NT2/D1 (cell line): ENCODE results near the gene MST1.
"Not testable (repeated sequence)": the region's sequence is repeated elsewhere in the genome, so short reads cannot be mapped to it uniquely, and the experiment has no call there.

Experiments
- DNase-seq: peaks from one replicate; pipeline ENCODE4 v3.0.0-alpha.2; 2011; ENCODE audit warnings: low read depth, low spot score
- H3K27me3 ChIP-seq: 2 replicates; pipeline ENCODE4 v1.6.0; 2011; ENCODE audit warnings: mild to moderate bottlenecking; ENCODE audit not compliant: insufficient read length, insufficient read depth
- H3K36me3 ChIP-seq: 2 replicates; pipeline ENCODE4 v1.6.1; 2011; ENCODE audit warnings: mild to moderate bottlenecking, low read length, mixed read lengths; ENCODE audit not compliant: insufficient read depth, insufficient read length
- H3K4me1 ChIP-seq: 2 replicates; pipeline ENCODE4 v1.5.1; 2011; ENCODE audit not compliant: insufficient read depth, insufficient read length
- H3K4me3 ChIP-seq: 2 replicates; pipeline ENCODE4 v1.5.1; 2011; ENCODE audit warnings: low read depth; ENCODE audit not compliant: insufficient read length
- H3K9ac ChIP-seq: 2 replicates; pipeline ENCODE4 v1.6.0; 2011; ENCODE audit warnings: low read depth; ENCODE audit not compliant: insufficient read length
- H3K9me3 ChIP-seq: 2 replicates; pipeline ENCODE4 v1.5.1; 2011; ENCODE audit warnings: mild to moderate bottlenecking, low read length; ENCODE audit not compliant: insufficient read depth
- SUZ12 ChIP-seq: IDR thresholded peaks from 2 replicates; pipeline ENCODE4 v1.6.1; 2011; ENCODE audit not compliant: insufficient read length, insufficient read depth; ENCODE audit errors: extremely low read depth
- YY1 ChIP-seq: IDR thresholded peaks from 2 replicates; pipeline ENCODE4 v1.6.1; 2011; ENCODE audit not compliant: insufficient read length, insufficient read depth
- ZNF274 ChIP-seq: IDR thresholded peaks from 2 replicates; pipeline ENCODE4 v1.6.1; 2011; ENCODE audit warnings: mild to moderate bottlenecking, low read depth, low read length

MST1 gene

GRCh38 chr3:49685846-49686245, 3.4 kb downstream of the MST1 start:
- not testable (repeated sequence) for H3K4me1 ChIP-seq, H3K9me3 ChIP-seq, DNase-seq, H3K4me3 ChIP-seq, H3K27me3 ChIP-seq
- peaks cover 41% of the 10 kb centered on the region for H3K36me3 ChIP-seq
- H3K9ac ChIP-seq: peak overlapping the region; percentile 21

GRCh38 chr3:49685103-49685502, 4.2 kb downstream of the MST1 start:
- not testable (repeated sequence) for H3K4me3 ChIP-seq, H3K27me3 ChIP-seq, H3K9me3 ChIP-seq, H3K4me1 ChIP-seq, DNase-seq, H3K9ac ChIP-seq
- peaks cover 48% of the 10 kb centered on the region for H3K36me3 ChIP-seq

GRCh38 chr3:49684453-49684852, 4.8 kb downstream of the MST1 start:
- not testable (repeated sequence) for H3K9me3 ChIP-seq
- H3K36me3 ChIP-seq: peaks cover 55% of the 10 kb centered on the region

GRCh38 chr3:49683162-49683561, 6.1 kb downstream of the MST1 start:
- peaks cover 68% of the 10 kb centered on the region for H3K36me3 ChIP-seq
- TF ChIP-seq SUZ12 (no peak), ZNF274 (no peak), YY1 (no peak)
- DNase-seq: no peak
- peaks cover 3% of the 10 kb centered on the region for H3K4me1 ChIP-seq
- no peak overlapping the region for H3K9ac ChIP-seq
- no peak overlapping the region for H3K4me3 ChIP-seq
- no peaks in the 10 kb centered on the region for H3K27me3 ChIP-seq
- no peaks in the 10 kb centered on the region for H3K9me3 ChIP-seq

More at GRCh38 chr3:49684453-49684852, 4.8 kb downstream of the MST1 start:
- not testable (repeated sequence) for H3K9ac ChIP-seq, H3K4me1 ChIP-seq, DNase-seq, H3K27me3 ChIP-seq, H3K4me3 ChIP-seq

- no peaks in the 10 kb centered on the region for H3K9me3 ChIP-seq
- no peak overlapping the region for H3K4me3 ChIP-seq
- H3K36me3 ChIP-seq: peaks cover 84% of the 10 kb centered on the region
- H3K27me3 ChIP-seq: no peaks in the 10 kb centered on the region
- H3K4me1 ChIP-seq: peaks cover 3% of the 10 kb centered on the region
- no peak overlapping the region for H3K9ac ChIP-seq
- TF ChIP-seq YY1 (no peak), ZNF274 (no peak), SUZ12 (no peak)
- DNase-seq: no peak
Measured at GRCh38 chr3:49681543-49681942, 7.7 kb downstream of the MST1 start.

- Histone ChIP-seq H3K36me3 (peaks cover 87% of the 10 kb centered on the region), H3K4me3 (no peak overlapping the region), H3K4me1 (peaks cover 3% of the 10 kb centered on the region), H3K27me3 (no peaks in the 10 kb centered on the region), H3K9me3 (no peaks in the 10 kb centered on the region), H3K9ac (no peak overlapping the region)
- no peak for DNase-seq
- no peak for TF ChIP-seq SUZ12
- no peak for TF ChIP-seq YY1
- TF ChIP-seq ZNF274: no peak
Measured at GRCh38 chr3:49681232-49681522, 8.1 kb downstream of the MST1 start.

- H3K4me3 ChIP-seq: no peak overlapping the region
- peaks cover 93% of the 10 kb centered on the region for H3K36me3 ChIP-seq
- no peak for TF ChIP-seq YY1
- no peak for TF ChIP-seq SUZ12
- no peak for TF ChIP-seq ZNF274
- H3K27me3 ChIP-seq: no peaks in the 10 kb centered on the region
- peaks cover 3% of the 10 kb centered on the region for H3K4me1 ChIP-seq
- no peak overlapping the region for H3K9ac ChIP-seq
- H3K9me3 ChIP-seq: no peaks in the 10 kb centered on the region
- no peak for DNase-seq
Measured at GRCh38 chr3:49680493-49681231, 8.6 kb downstream of the MST1 start.

- TF ChIP-seq ZNF274 (no peak), SUZ12 (no peak), YY1 (no peak)
- Histone ChIP-seq H3K9me3 (no peaks in the 10 kb centered on the region), H3K27me3 (no peaks in the 10 kb centered on the region), H3K4me3 (no peak overlapping the region), H3K36me3 (peaks cover 61% of the 10 kb centered on the region), H3K9ac (no peak overlapping the region), H3K4me1 (peaks cover 9% of the 10 kb centered on the region)
- DNase-seq: no peak
Measured at GRCh38 chr3:49675912-49676311, 13.4 kb downstream of the MST1 start.
